ENCODE results near the gene CARS2. TPM values are rescaled to one million over a fixed set of nuclear protein-coding genes. Genes with fewer than 3 reads are reported as not detected.
A peak's percentile ranks its signal among the peaks of the same experiment; 100 is the strongest.

Gene CARS2
- total RNA-seq, 1 donor from 2014 or later: 36.0 TPM

DNA sequence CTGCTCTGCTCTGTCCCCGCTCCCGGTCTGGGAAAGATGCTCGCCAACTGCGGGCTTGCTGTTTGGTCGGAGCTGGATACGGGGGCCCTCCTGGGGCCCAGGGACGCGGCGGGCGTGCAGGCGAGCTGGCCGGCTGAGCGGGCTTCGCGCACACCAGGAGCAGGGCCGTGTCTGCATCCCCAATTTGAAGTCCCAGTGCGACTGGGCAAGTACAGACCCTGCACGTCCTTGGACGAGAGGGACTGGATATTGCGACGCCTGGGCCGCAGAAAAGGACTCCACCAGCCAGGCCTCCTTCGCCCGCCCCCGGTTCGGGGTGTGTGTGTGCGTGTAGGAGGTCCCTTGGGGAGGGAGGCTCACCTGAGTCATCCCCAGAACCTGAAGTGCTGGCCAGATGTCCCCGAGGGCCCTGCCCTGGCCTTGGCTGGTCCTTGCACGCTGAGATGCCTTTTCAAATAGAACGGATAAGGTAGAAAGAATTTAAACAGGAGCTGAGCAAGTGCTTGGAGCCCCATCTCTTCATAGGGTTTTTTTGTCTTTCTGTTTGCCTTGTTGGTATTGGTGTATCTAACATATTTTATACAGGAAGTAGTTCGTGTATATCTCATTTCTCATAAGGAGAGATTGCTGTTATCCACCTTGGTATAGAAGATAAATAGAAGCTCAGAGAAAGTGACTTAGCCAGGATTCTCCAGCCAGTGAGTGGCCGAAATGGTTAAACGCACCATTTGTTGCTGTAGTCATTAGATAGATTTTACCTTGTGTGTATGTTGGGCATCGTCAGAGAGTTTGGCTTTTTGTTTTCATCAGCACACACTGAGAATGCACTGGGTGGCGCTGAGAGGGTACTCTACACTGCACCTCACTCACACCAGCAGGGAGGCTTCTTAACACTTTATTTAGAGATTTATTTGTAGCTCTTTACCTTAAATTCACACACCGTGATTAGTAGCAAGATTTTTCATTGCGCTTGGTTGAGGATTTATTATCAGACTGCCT lies 89.5 kb downstream of the CARS2 start:
- Mint-ChIP-seq H3K27ac (ENCODE audit: unreplicated experiment) (peak overlapping the region; percentile 64), H3K9me3 (ENCODE audit: unreplicated experiment) (no peaks in the 10 kb centered on the region), H3K4me3 (ENCODE audit: unreplicated experiment) (peak overlapping the region; percentile 89), H3K36me3 (ENCODE audit: low read depth, unreplicated experiment) (no peaks in the 10 kb centered on the region), H3K4me1 (ENCODE audit: unreplicated experiment) (peaks cover 15% of the 10 kb centered on the region), H3K27me3 (ENCODE audit: unreplicated experiment) (peaks cover 9% of the 10 kb centered on the region)
- no peak for TF ChIP-seq CTCF (IDR thresholded peaks at IDR 0.05; ENCODE audit: unreplicated experiment)
- DNase-seq (ENCODE audit: low spot score): no peak

GRCh38 chr13:110615322-110616102 lies 90.4 kb downstream of the CARS2 start, which contains the start of gene NAXD:
TSS of gene NAXD (plus strand) at chr13:110615545. CDS start at chr13:110615602, 57 bp downstream.
- H3K36me3 Mint-ChIP-seq (ENCODE audit: low read depth, unreplicated experiment): no peaks in the 10 kb centered on the region
- H3K27me3 Mint-ChIP-seq (ENCODE audit: unreplicated experiment): peaks cover 9% of the 10 kb centered on the region
- H3K9me3 Mint-ChIP-seq (ENCODE audit: unreplicated experiment): no peaks in the 10 kb centered on the region
- peak; percentile 89 for DNase-seq (ENCODE audit: low spot score)
- H3K4me3 Mint-ChIP-seq (ENCODE audit: unreplicated experiment): peak within 1 kb of the TSS; percentile 95
- H3K27ac Mint-ChIP-seq (ENCODE audit: unreplicated experiment): peak within 1 kb of the TSS; percentile 94
- no peak for TF ChIP-seq CTCF (IDR thresholded peaks at IDR 0.05; ENCODE audit: unreplicated experiment)
- peaks cover 15% of the 10 kb centered on the region for H3K4me1 Mint-ChIP-seq (ENCODE audit: unreplicated experiment)

DNA sequence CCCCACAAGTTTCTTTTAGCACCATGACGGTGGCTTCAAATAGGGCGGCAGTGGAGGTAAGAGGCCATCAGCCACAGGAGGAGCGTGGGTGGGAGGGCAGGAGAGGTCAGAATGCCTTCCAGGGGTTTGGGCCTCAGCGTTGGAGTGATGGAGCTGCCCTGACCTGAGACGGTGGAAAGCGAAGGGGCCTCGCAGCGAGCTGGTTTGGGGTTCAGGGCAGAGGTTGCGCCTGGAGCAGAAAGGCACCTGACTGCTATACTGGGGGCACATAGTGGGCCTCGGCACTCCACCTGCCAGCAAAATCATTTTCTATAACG lies 91.0 kb downstream of the CARS2 start:
- no peaks in the 10 kb centered on the region for H3K36me3 Mint-ChIP-seq (ENCODE audit: low read depth, unreplicated experiment)
- TF ChIP-seq CTCF (IDR thresholded peaks at IDR 0.05; ENCODE audit: unreplicated experiment): no peak
- H3K9me3 Mint-ChIP-seq (ENCODE audit: unreplicated experiment): no peaks in the 10 kb centered on the region
- peak overlapping the region; percentile 95 for H3K4me3 Mint-ChIP-seq (ENCODE audit: unreplicated experiment)
- peak overlapping the region; percentile 94 for H3K27ac Mint-ChIP-seq (ENCODE audit: unreplicated experiment)
- H3K4me1 Mint-ChIP-seq (ENCODE audit: unreplicated experiment): peaks cover 15% of the 10 kb centered on the region
- no peak for DNase-seq (ENCODE audit: low spot score)
- H3K27me3 Mint-ChIP-seq (ENCODE audit: unreplicated experiment): peaks cover 9% of the 10 kb centered on the region

- Mint-ChIP-seq H3K4me1 (ENCODE audit: unreplicated experiment) (peaks cover 5% of the 10 kb centered on the region), H3K27me3 (ENCODE audit: unreplicated experiment) (peaks cover 2% of the 10 kb centered on the region), H3K9me3 (ENCODE audit: unreplicated experiment) (no peaks in the 10 kb centered on the region), H3K36me3 (ENCODE audit: low read depth, unreplicated experiment) (no peaks in the 10 kb centered on the region), H3K27ac (ENCODE audit: unreplicated experiment) (no peak overlapping the region), H3K4me3 (ENCODE audit: unreplicated experiment) (no peak overlapping the region)
- DNase-seq (ENCODE audit: low spot score): no peak
- TF ChIP-seq CTCF (IDR thresholded peaks at IDR 0.05; ENCODE audit: unreplicated experiment): no peak
Observed at GRCh38 chr13:110610955-110611595, 94.8 kb downstream of the CARS2 start.

Measured in endothelial cell (in vitro differentiated cells).